Measurements from ENCODE around the gene EPHA8. TPM values are rescaled to one million over a fixed set of nuclear protein-coding genes. Genes with fewer than 3 reads are reported as not detected.

EPHA8 gene
- total and polyA plus RNA-seq, 2 of the 13 experiments (the other 11 are each of a cell fraction or from before 2014, with no cell fraction given): not detected

DNA sequence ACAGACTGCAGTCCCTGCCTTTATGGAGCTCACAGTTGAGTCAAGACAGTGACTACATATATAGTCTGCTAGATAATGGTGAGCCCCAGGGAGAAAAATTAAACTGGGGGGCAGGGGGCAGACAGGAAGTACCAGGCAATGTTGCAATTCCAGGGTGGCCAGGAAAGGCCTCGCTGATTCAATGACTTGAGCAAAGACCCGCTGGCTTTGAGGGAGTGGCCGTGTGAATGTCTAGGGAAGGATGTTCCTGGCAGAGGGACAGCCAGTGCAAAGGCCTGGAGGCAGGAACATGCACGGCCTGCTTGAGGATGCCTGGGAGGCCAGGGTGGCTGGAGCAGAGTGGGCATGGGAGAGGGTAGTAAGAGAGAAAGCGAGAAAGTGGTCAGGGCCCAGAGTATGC lies 23.0 kb upstream of the EPHA8 start (continued):
- TF ChIP-seq, protein P1, sequence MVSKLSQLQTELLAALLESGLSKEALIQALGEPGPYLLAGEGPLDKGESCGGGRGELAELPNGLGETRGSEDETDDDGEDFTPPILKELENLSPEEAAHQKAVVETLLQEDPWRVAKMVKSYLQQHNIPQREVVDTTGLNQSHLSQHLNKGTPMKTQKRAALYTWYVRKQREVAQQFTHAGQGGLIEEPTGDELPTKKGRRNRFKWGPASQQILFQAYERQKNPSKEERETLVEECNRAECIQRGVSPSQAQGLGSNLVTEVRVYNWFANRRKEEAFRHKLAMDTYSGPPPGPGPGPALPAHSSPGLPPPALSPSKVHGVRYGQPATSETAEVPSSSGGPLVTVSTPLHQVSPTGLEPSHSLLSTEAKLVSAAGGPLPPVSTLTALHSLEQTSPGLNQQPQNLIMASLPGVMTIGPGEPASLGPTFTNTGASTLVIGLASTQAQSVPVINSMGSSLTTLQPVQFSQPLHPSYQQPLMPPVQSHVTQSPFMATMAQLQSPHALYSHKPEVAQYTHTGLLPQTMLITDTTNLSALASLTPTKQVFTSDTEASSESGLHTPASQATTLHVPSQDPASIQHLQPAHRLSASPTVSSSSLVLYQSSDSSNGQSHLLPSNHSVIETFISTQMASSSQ (IDR thresholded peaks at IDR 0.05; ENCODE audit: low read depth): no peak
- TF ChIP-seq, protein P1 (CRISPR knock-in tag; IDR thresholded peaks at IDR 0.05; ENCODE audit: borderline replicate concordance): no peak
- TF ChIP-seq MIER2 (CRISPR knock-in tag; IDR thresholded peaks at IDR 0.05): no peak

- Histone ChIP-seq H3K27ac (ENCODE audit: extremely low read length, insufficient read depth, low read length) (no peak overlapping the region), H3K4me3 (replicated peaks in 1 of 3; ENCODE audit: insufficient read depth in 1 of 3, low read depth in 2 of 3, low read length in 3 of 3) (no peak overlapping the region), H3K4me2 (ENCODE audit: low read depth, low read length) (no peak overlapping the region), H3K79me2 (ENCODE audit: insufficient read depth, low read length) (no peaks in the 10 kb centered on the region), H3K27me3 (ENCODE audit: control insufficient read depth in 1 of 2, insufficient read depth in 2 of 2, low read length in 2 of 2) (peaks cover 6 to 27% of the 10 kb centered on the region in 2 experiments; a peak in 4 of 5 replicates), H3K9me3 (ENCODE audit: low read length) (no peaks in the 10 kb centered on the region), H3K36me3 (replicated peaks in 1 of 2; ENCODE audit: control insufficient read depth in 1 of 2, insufficient read depth in 2 of 2, low read length in 2 of 2) (no peaks in the 10 kb centered on the region), H4K20me1 (ENCODE audit: insufficient read depth, low read length) (no peaks in the 10 kb centered on the region), H3K4me1 (ENCODE audit: insufficient read depth, low read length) (peaks cover 11% of the 10 kb centered on the region), H2AFZ (ENCODE audit: low read length) (no peak overlapping the region), H3K9ac (ENCODE audit: insufficient read depth, low read depth, low read length) (no peak overlapping the region)
- DNase-seq (ENCODE audit: low spot score): no peak
- no peak for FAIRE-seq
- CTCF ChIA-PET (ENCODE audit: low intra/inter-chr PET ratio, low total read pairs): no interaction called here
- in situ Hi-C loops (cut with HindIII; ENCODE audit: extremely low pct_ligation_motif_present, low pct_unique_long_range_greater_than_20kb): no loop called here
- intact Hi-C loops (cut with micrococcal nuclease; ENCODE audit: unreplicated experiment): no loop called here
- ATAC-seq: peak; percentile 14; the same call in 2 of the 3 replicates
- 64% methylated on average over 4 of the region's 9 CpGs for WGBS (ENCODE audit: low lambda C conversion rate)
- no TSS peak for BruUV-seq (replicated peaks)
- TF ChIP-seq ZNF629 (CRISPR knock-in tag; conservative IDR thresholded peaks at IDR 0.05): peak; percentile 81
- TF ChIP-seq, protein P2, sequence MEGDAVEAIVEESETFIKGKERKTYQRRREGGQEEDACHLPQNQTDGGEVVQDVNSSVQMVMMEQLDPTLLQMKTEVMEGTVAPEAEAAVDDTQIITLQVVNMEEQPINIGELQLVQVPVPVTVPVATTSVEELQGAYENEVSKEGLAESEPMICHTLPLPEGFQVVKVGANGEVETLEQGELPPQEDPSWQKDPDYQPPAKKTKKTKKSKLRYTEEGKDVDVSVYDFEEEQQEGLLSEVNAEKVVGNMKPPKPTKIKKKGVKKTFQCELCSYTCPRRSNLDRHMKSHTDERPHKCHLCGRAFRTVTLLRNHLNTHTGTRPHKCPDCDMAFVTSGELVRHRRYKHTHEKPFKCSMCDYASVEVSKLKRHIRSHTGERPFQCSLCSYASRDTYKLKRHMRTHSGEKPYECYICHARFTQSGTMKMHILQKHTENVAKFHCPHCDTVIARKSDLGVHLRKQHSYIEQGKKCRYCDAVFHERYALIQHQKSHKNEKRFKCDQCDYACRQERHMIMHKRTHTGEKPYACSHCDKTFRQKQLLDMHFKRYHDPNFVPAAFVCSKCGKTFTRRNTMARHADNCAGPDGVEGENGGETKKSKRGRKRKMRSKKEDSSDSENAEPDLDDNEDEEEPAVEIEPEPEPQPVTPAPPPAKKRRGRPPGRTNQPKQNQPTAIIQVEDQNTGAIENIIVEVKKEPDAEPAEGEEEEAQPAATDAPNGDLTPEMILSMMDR (CRISPR knock-in tag; IDR thresholded peaks at IDR 0.05): peak; percentile 37; the same call in 1 of the 2 replicates
- no peak for TF ChIP-seq RXRB (CRISPR knock-in tag; IDR thresholded peaks at IDR 0.05; ENCODE audit: borderline replicate concordance)
- no peak for TF ChIP-seq RCOR2 (CRISPR knock-in tag; IDR thresholded peaks at IDR 0.05)
- POLR2A ChIA-PET: no interaction called here
Observed at GRCh38 chr1:22542886-22543285, 20.4 kb upstream of the EPHA8 start.
